Urothelium cell line (cell line): ENCODE measurements around the gene MYO1H.
"Not testable (repeated sequence)": the region's sequence is repeated elsewhere in the genome, so short reads cannot be mapped to it uniquely, and the experiment has no call there.

Experiments
- DNase-seq: peaks from one replicate; pipeline ENCODE4 v3.0.0; 2011; ENCODE audit warnings: low spot score, mixed read lengths
- FAIRE-seq: peaks from 2 replicates; lab custom pipeline; 2011; peaks lifted over from hg19 to GRCh38; lab: Jason Lieb, UNC

The MYO1H gene

DNA sequence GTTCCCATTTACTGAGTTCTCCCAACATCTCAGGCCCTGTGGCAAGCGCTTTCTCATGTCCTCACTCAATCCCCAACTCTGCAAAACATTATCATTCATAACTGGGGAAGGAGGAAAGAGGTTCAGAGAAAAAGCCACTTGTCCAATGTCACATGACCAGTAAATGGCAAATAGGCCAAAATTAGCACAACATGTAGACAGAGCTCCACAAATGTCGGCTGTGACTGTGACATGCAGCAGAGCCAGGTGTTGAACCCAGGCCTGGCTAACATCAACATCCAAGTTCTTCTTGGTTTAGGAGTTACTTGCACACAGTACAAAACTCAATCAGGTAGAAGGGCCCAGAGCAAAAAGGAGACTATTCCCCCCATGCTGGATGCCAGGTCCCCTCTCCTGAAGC is 118.6 kb downstream of the MYO1H start:
- no peak for DNase-seq
- no peak for FAIRE-seq

GRCh38 chr12:109466821-109467220 is 119.1 kb downstream of the MYO1H start:
- DNase-seq, result no peak
- no peak for FAIRE-seq

- FAIRE-seq (no peak), DNase-seq (no peak)
These were observed 120.4 kb downstream of the MYO1H start for GRCh38 chr12:109467978-109468676.

DNA sequence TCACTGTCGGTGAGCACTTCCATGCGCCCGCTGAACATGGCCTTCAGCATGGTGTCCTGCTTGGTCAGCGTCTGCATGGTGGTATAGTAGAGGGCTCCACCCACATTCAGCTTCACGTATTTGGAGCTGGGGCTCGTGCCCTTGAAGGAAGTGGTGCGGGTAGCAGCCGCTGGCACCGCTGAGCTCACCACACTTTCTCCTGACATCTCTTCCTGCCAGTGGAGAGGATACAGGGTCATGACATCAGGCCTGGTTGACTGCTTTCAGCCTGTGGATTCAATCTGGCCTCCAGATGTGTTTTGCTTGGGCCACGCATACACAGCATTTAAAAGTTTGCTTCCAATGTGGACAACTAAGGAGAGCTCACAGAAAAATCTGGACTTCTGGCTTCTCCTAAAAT is 121.8 kb downstream of the MYO1H start:
- FAIRE-seq (no peak), DNase-seq (no peak)

- DNase-seq, result no peak
- no peak for FAIRE-seq
These were observed 125.3 kb downstream of the MYO1H start for GRCh38 chr12:109473006-109473405.

GRCh38 chr12:109473526-109474270 is 126.0 kb downstream of the MYO1H start:
- not testable (repeated sequence) for FAIRE-seq, DNase-seq

DNA sequence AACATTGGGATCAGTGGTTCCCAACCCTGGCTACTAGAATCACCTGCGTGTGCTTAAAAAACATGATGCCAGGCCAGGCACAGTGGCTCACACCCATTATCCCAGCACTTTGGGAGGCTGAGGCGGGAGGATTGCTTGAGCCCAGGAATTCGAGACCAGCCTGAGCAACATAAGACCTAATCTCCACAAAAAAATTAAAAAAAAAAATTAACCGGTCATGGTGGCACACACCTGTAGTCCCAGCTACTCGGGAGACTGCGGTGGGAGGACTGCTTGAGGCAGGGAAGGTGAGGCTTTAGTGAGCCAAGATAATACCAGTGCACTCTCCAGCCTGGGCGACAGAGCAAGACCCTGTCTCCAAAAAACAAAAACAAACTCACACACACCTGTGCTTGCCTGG is 127.4 kb downstream of the MYO1H start:
- no peak for FAIRE-seq

DNA sequence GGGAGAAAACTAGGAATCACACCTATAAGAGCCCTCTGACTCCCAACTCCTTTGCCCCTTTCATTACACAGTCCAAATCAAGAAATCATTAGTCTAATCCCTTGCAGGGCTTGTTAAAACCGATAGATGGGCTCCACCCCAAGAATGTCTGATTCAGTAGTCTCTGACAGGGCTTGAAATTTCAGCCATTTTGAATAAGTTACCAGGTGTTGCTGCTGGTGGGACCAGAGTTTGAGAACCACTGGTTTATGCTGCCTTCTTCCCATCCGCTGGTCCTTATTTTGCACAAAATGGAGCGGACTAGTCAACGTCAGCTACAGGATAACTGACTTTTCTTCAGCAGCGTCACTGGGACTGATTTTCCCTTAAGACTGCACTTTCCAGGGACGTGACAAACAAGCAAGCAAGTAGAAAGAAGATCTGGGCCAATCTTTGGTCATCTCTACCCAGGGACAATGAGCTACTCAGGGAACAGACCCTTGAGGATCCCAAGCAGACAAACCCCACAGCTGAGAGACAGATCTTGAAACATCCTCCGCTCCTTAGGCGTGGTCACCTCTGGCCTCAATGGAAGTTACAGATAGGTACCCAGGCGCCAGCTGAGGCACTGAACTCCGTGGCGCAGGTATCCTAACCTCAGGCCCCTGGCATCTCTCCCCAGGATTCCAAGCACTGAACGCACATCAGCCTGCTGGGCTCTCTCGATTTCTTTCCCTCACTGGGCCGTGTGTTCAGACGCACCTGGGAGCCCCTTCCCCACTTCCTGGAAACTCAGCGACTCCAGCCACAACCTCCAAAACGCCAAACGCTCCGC is 128.5 kb downstream of the MYO1H start:
- FAIRE-seq, result no peak
- no peak for DNase-seq

More for the DNA sequence above, 127.4 kb downstream of the MYO1H start:
- no peak for DNase-seq

- no peak for DNase-seq
These were observed 129.1 kb downstream of the MYO1H start for GRCh38 chr12:109476807-109477184.

DNA sequence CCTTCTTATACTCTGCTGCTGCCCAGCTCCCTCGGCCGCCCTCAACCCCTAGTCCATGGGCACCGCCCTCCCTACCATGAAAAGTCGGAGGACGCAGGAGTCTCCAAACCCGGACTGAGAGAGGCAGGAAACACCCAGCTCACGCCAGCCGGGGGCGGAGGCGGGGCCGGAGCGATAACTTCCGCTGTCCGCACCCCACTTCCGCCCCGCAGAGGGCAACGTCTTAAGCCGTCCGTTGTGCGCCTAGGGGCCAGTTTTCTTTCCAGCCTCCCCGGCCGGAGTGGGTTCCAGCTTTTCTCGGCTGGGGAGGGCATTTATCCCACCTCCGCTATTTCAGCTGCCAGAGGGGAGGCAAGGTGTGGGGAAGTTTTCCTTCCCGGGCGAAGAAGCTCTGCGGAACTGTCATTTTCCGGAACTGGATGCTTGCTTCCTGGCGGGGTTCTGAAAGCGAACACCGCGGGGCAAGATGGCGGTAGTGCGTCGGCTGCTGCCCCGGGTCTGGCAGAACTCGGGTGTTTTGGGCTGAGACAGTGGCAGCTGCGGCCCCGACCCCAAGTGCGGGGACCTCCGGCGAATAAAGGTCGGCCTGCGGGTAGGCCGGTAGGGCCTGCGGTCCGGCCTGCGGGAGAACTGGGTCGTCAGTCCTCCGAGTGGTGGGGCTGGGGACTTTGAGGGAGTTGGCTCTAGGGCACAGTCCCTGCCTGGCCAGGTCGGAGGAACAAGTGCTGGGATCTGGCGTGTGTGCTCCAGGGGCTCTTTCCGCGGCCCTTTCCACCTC is 129.7 kb downstream of the MYO1H start, which contains the start of the genes KCTD10 and UBE3B:
TSS of gene KCTD10 (minus strand) at position 116 of the 778 bp plus-strand sequence. CDS start at position 78, 38 bp downstream.
TSS of gene UBE3B (plus strand) at position 450 of the 778 bp plus-strand sequence. CDS start 5,918 bp downstream, outside the sequence.
- no peak for FAIRE-seq
- peak; percentile 89 for DNase-seq

More at GRCh38 chr12:109476807-109477184, 129.1 kb downstream of the MYO1H start:
- FAIRE-seq, result no peak

- DNase-seq (no peak), FAIRE-seq (no peak)
These were observed 130.2 kb downstream of the MYO1H start for GRCh38 chr12:109477963-109478315.

- FAIRE-seq, result no peak
These were observed 132.1 kb downstream of the MYO1H start for GRCh38 chr12:109479761-109480160.

DNA sequence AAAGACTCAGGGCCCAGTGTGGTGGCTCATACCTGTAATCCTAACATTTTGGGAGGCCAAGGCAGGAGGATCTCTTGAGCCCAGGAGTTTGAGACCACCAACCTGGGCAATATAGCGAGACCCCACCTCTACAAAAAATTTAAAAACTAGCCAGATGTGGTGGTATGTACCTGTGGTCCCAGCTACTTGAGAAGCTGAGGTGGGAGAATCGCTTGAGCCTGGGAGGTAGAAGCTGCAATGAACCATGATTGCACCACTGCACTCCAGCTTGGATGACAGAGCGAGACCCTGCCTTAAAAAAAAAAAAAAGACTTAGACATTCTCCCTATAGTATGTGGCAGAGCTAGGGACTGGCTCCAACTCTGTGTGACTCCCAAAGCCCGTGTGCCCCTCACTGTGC is 132.7 kb downstream of the MYO1H start:
- DNase-seq, result no peak
- no peak for FAIRE-seq

More at GRCh38 chr12:109479761-109480160, 132.1 kb downstream of the MYO1H start:
- no peak for DNase-seq

DNA sequence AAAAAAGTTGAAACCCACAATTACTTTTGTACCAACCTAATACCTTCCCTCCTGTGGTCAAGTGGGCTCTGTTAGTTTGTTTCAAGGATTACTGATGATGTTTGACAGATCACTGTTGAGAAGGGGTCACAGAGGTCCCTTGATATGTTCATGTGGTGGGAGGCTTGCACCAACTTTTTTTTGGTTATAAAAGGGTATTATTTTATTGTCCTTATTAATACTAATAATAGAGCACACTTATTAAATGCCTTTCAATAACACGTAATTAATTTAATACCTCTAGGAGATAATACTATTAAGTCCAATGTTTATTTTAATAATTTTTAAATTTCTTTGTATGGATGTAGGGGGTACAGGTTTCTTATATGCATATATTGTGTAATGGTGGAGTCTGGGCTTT is 134.2 kb downstream of the MYO1H start:
- no peak for DNase-seq

DNA sequence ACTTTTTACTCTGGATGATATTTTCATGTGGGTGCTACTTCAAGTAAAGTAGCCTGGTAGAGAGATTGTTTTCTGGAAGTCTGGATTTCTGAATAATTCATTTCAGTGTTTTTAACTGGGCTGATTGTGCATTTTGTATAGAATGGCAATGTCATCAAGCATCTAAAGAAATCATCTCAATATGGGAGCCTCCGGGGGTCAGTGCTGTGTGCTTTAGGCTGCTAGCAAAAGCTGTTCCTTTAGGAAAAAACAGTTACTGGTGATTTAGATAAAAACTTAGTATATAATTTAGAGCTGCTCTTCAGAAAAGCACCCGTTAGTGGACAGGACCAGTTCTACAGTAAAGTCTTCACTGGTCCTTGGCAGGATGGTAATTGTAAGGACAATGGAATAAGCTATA is 134.8 kb downstream of the MYO1H start:
- no peak for FAIRE-seq
- no peak for DNase-seq

More for the DNA sequence above, 134.2 kb downstream of the MYO1H start:
- no peak for FAIRE-seq

DNA sequence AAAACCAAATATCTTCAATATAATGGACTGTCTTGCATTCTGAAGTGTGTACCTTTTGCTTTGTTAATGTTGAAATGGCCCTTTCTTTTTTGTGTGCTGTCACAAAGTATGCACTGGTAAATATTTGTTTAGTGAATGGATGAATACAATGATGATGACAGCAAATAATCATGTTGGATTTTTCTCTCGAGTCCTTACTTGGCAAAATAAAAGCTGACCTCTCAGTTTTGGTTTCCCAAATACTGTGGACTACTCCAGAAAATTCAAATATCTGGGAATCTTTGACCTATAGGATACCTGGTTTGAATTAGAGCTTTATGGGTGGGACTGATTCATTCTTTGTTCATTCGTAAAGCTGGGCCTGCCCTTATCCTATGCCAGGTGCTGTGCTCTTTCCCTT is 135.2 kb downstream of the MYO1H start:
- no peak for FAIRE-seq
- DNase-seq, result no peak

- DNase-seq (no peak), FAIRE-seq (no peak)
These were observed 135.6 kb downstream of the MYO1H start for GRCh38 chr12:109483346-109483745.

- no peak for DNase-seq
- FAIRE-seq, result no peak
These were observed 137.5 kb downstream of the MYO1H start for GRCh38 chr12:109485201-109485600.

DNA sequence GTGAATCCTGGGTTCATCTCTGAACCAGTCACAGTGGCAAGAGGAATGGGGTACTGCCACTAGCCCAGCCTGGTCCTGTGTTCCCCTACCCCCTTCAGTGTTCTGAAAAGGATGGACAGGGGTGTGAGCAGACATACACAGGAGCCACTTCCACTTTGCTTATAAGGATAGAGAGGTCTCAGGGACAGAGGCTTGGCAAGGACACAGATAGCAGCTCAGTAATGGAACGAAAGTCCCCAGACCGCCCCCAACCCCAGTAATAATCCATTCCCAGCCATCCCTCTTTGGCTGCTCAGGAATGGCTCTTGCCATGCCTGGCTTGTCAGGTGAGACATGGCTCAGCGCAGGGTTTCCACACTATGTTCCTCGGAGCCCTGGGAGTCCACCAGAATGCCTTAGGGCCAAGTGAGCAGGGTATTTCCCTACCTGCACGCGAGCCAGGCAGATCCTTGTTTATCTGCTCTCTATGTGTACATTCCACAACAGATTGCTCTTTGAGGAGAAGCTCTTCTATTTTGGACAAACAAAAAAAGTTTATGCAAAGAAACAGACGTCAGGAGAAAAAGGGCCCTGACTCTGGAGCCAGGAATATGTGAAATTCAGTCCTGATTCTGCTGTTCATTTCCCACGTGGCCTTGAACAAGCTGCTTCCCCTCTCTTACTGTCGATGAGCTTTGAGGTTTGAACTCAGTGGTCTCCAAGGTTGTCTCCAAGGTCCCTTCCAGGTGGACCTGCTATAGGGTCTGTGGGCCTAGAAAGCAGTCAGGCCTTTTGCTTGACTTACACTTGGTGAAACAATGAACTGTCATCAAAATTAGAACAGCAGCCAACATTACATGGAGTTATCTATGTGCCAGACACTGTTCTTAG is 139.7 kb downstream of the MYO1H start:
- FAIRE-seq (no peak), DNase-seq (no peak)
